SK-N-SH (cell line): ENCODE data around the gene ZNF148. TPM values are rescaled to one million over a fixed set of nuclear protein-coding genes. Genes with fewer than 3 reads are reported as not detected.

Source experiments
- CTCF ChIA-PET: fragments of 300-600, 350-600 bp; formaldehyde crosslinking; extraction: SDS; loops from one replicate; lab custom pipeline; 2021; lab: Yijun Ruan, JAX
- POLR2A ChIA-PET: fragments of 350-600 bp; sonication (Branson Sonifier 250); formaldehyde crosslinking; extraction: SDS; loops from one replicate; lab custom pipeline; 2020; ENCODE audit warnings: antibody characterized with exemption, inconsistent platforms; lab: Yijun Ruan, JAX
- DNase-seq: peaks from one replicate; pipeline ENCODE4 v3.0.0; 2012
- H2AFZ ChIP-seq: fragments of 200-600 bp; sonication (generic); 2 replicates; pipeline ENCODE4 v1.8.1; 2016; ENCODE audit warnings: antibody characterized with exemption, mild to moderate bottlenecking, low read depth
- H3F3A ChIP-seq: fragments of 200-600 bp; sonication (generic); replicated peaks from 2 replicates; pipeline ENCODE3; 2016; ENCODE audit warnings: antibody characterized with exemption, mild to moderate bottlenecking; ENCODE audit not compliant: insufficient read depth
- H3K27ac ChIP-seq, 2 experiments: fragments of 200-500 bp in 1 of 2; fragments of 200-600 bp in 1 of 2; sonication (Bioruptor generic) in 1 of 2; sonication (generic), shearing (Covaris generic) in 1 of 2; 2 replicates each; pipeline versions ENCODE4 v1.5.1 to v1.6.1; 2014 to 2016; ENCODE audit warnings: low read depth in 2 of 2, inconsistent platforms in 1 of 2, low read length in 1 of 2, mild to moderate bottlenecking in 1 of 2, mixed read lengths in 1 of 2
- H3K27me3 ChIP-seq: fragments of 200-600 bp; sonication (generic), shearing (Covaris generic); 2 replicates; pipeline ENCODE4 v1.6.1; 2016; ENCODE audit warnings: mixed run types; ENCODE audit not compliant: insufficient read depth
- H3K36me3 ChIP-seq, 2 experiments: fragments of 200-500 bp in 1 of 2; fragments of 200-600 bp in 1 of 2; sonication (Bioruptor generic) in 1 of 2; sonication (generic) in 1 of 2; replicated peaks in 1 of 2; 2 replicates each; pipeline versions ENCODE3 to v1.5.1; 2014 to 2016; ENCODE audit warnings: low read length in 1 of 2, mild to moderate bottlenecking in 1 of 2; ENCODE audit not compliant: insufficient read depth in 2 of 2, control insufficient read depth in 1 of 2
- H3K4me1 ChIP-seq, 2 experiments: fragments of 200-500 bp in 1 of 2; fragments of 200-600 bp in 1 of 2; sonication (Bioruptor generic) in 1 of 2; sonication (generic), shearing (Covaris generic) in 1 of 2; 2 replicates each; pipeline versions ENCODE4 v1.5.1 to v1.6.1; 2014 to 2016; ENCODE audit warnings: low read depth in 1 of 2, low read length in 1 of 2, mixed run types in 1 of 2; ENCODE audit not compliant: insufficient read depth in 2 of 2, control insufficient read depth in 1 of 2
- H3K4me2 ChIP-seq: fragments of 200-600 bp; sonication (generic), shearing (Covaris generic); 2 replicates; pipeline ENCODE4 v1.6.1; 2017; ENCODE audit warnings: mixed run types
- H3K4me3 ChIP-seq, 2 experiments: fragments of 200-500 bp in 1 of 2; fragments of 200-600 bp in 1 of 2; sonication (Bioruptor generic) in 1 of 2; sonication (generic), shearing (Covaris generic) in 1 of 2; 2 replicates each; pipeline versions ENCODE4 v1.5.1 to v1.8.1; 2014 to 2016; ENCODE audit warnings: low read depth in 2 of 2, inconsistent platforms in 1 of 2, low read length in 1 of 2, mild to moderate bottlenecking in 1 of 2, mixed read lengths in 1 of 2, moderate library complexity in 1 of 2
- H3K79me2 ChIP-seq: fragments of 200-600 bp; sonication (generic); 2 replicates; pipeline ENCODE4 v1.8.1; 2017; ENCODE audit warnings: mild to moderate bottlenecking; ENCODE audit not compliant: insufficient read depth
- H3K9ac ChIP-seq: fragments of 200-600 bp; sonication (generic); 2 replicates; pipeline ENCODE4 v1.6.1; 2017; ENCODE audit warnings: mixed run types
- H3K9me2 ChIP-seq: fragments of 200-600 bp; sonication (generic); 2 replicates; pipeline ENCODE4 v1.6.1; 2017; ENCODE audit warnings: mixed run types
- H3K9me3 ChIP-seq: fragments of 200-600 bp; sonication (generic); 2 replicates; pipeline ENCODE4 v1.6.1; 2017; ENCODE audit warnings: mixed run types, mild to moderate bottlenecking, moderate library complexity
- H4K20me1 ChIP-seq: fragments of 200-600 bp; sonication (generic); 2 replicates; pipeline ENCODE4 v1.6.1; 2017; ENCODE audit warnings: mild to moderate bottlenecking, mixed run types; ENCODE audit not compliant: insufficient read depth
- ELF1 ChIP-seq: IDR thresholded peaks from 2 replicates; pipeline ENCODE4 v1.4.0; 2012
- EP300 ChIP-seq, 2 experiments: IDR thresholded peaks; 2 replicates each; pipeline versions ENCODE4 v1.4.0 to v1.6.1; 2012; ENCODE audit warnings: borderline replicate concordance in 1 of 2, low read depth in 1 of 2, low read length in 1 of 2
- FOSL2 ChIP-seq: IDR thresholded peaks from 2 replicates; pipeline ENCODE4 v1.4.0; 2012; ENCODE audit warnings: low read depth, mild to moderate bottlenecking, moderate library complexity, borderline replicate concordance
- FOXM1 ChIP-seq: IDR thresholded peaks from 2 replicates; pipeline ENCODE4 v1.4.0; 2012; ENCODE audit warnings: low read depth, mild to moderate bottlenecking
- GABPA ChIP-seq: IDR thresholded peaks from 2 replicates; pipeline ENCODE4 v1.4.0; 2012; ENCODE audit warnings: low read depth, mild to moderate bottlenecking
- GATA2 ChIP-seq: sonication (generic); formaldehyde crosslinking; IDR thresholded peaks from 2 replicates; pipeline ENCODE4 v1.5.0; 2020; ENCODE audit warnings: mild to moderate bottlenecking, missing genetic modification reagents
- JUND ChIP-seq: IDR thresholded peaks from 2 replicates; pipeline ENCODE4 v1.4.0; 2012
- MXI1 ChIP-seq: IDR thresholded peaks from 2 replicates; pipeline ENCODE4 v1.6.1; 2012; ENCODE audit warnings: mild to moderate bottlenecking, low read depth, low read length, improper control_type of control experiment
- NFIC ChIP-seq: IDR thresholded peaks from 2 replicates; pipeline ENCODE4 v1.4.0; 2012; ENCODE audit warnings: borderline replicate concordance
- NRF1 ChIP-seq: IDR thresholded peaks from 2 replicates; pipeline ENCODE4 v1.6.1; 2012; ENCODE audit warnings: low read depth, mild to moderate bottlenecking, low read length
- REST ChIP-seq: IDR thresholded peaks from 2 replicates; pipeline ENCODE4 v1.6.1; 2012; ENCODE audit warnings: mild to moderate bottlenecking, low read depth, low read length, moderate library complexity
- RFX5 ChIP-seq: IDR thresholded peaks from 2 replicates; pipeline ENCODE4 v1.6.1; 2012; ENCODE audit warnings: mild to moderate bottlenecking, improper control_type of control experiment, low read length
- SIN3A ChIP-seq: IDR thresholded peaks from 2 replicates; pipeline ENCODE4 v1.6.1; 2012; ENCODE audit warnings: low read depth, mild to moderate bottlenecking, low read length, moderate library complexity, borderline replicate concordance
- SMC3 ChIP-seq: IDR thresholded peaks from 2 replicates; pipeline ENCODE4 v1.6.1; 2012; ENCODE audit warnings: low read depth, low read length, improper control_type of control experiment
- TAF1 ChIP-seq: IDR thresholded peaks from 2 replicates; pipeline ENCODE4 v1.6.1; 2012; ENCODE audit warnings: low read depth, mild to moderate bottlenecking, low read length, moderate library complexity, borderline replicate concordance
- USF1 ChIP-seq: IDR thresholded peaks from 2 replicates; pipeline ENCODE4 v1.4.0; 2012; ENCODE audit warnings: low read depth, borderline replicate concordance
- WGBS: methylation state at CpG from one replicate; pipeline ENCODE4 v1.1.6; 2017; ENCODE audit warnings: low lambda C conversion rate; 5-methylcytosine and 5-hydroxymethylcytosine counted together
- polyA plus RNA-seq, 3 experiments: library from polyadenylated mRNA; depleted of rRNA; stranded (reverse); fragments of >200 nt; gene quantifications; 2 replicates each; pipeline ENCODE4 v1.2.3, GENCODE V29; 2012
- TF ChIP-seq, protein P1 (sequence below): IDR thresholded peaks from 2 replicates; pipeline ENCODE4 v1.4.0; 2012; ENCODE audit warnings: low read depth
- TF ChIP-seq, protein P2 (sequence below): fragments of 150-350 bp; IDR thresholded peaks from 2 replicates; pipeline ENCODE4 v1.6.1; 2017; ENCODE audit warnings: antibody characterized with exemption, low read length, low read depth, borderline replicate concordance
- TF ChIP-seq, protein P3 (sequence below): IDR thresholded peaks from 2 replicates; pipeline ENCODE4 v1.4.0; 2012; ENCODE audit warnings: low read depth, borderline replicate concordance

The ZNF148 gene
- polyA plus RNA-seq, 1 of the 3 experiments (the other 2 are of a cell fraction): 5.1 TPM

DNA sequence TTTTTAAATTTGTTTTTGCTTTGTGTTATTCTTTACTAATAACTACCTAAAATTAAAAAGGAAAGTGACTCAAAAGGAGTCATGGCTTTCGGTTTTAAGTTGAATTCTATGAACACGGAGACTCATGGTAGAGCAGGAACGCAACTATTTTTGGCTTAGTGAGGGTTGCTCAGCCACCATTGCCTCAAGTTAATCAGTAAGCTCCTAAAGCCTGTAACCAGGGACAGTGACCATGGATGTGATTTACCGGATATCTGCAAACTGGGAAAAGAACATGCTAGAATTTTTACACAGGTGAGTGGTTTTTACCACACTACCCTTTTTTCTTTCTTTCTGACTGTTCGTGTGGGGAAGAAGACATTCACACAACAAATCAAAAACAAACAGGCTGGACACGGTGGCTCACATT is 174.4 kb downstream of the ZNF148 start:
- 88% methylated on average over 6 of the region's 6 CpGs for WGBS
- no peaks in the 10 kb centered on the region; a peak in 1 of 4 replicates for H3K4me1 ChIP-seq
- no peak for DNase-seq
- no peaks in the 10 kb centered on the region for H3K9me3 ChIP-seq
- H4K20me1 ChIP-seq: no peaks in the 10 kb centered on the region
- H3K27me3 ChIP-seq: no peaks in the 10 kb centered on the region
- H3F3A ChIP-seq: no peaks in the 10 kb centered on the region
- no peaks in the 10 kb centered on the region for H3K9me2 ChIP-seq
- H3K9ac ChIP-seq: no peak overlapping the region
- H3K4me3 ChIP-seq: no peak overlapping the region
- ChIA-PET POLR2A (no interaction called here), CTCF (interaction anchor here (1.7 kb wide), 1 partner anchor 14 kb away, joined by 4 read pairs; no protein-coding TSS in a partner anchor)
- no peaks in the 10 kb centered on the region for H3K79me2 ChIP-seq
- TF ChIP-seq NFIC (no peak), SMC3 (no peak), FOSL2 (no peak), MXI1 (no peak), REST (no peak), GATA2 (no peak), SIN3A (no peak), USF1 (no peak), FOXM1 (no peak), RFX5 (no peak), ELF1 (no peak), JUND (no peak), TAF1 (no peak), GABPA (no peak), EP300 (IDR thresholded peaks at IDR 0.05; ENCODE audit: borderline replicate concordance in 1 of 2, low read depth in 1 of 2, low read length in 1 of 2) (no peak), NRF1 (no peak)
- TF ChIP-seq, protein P1, sequence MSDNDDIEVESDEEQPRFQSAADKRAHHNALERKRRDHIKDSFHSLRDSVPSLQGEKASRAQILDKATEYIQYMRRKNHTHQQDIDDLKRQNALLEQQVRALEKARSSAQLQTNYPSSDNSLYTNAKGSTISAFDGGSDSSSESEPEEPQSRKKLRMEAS: no peak
- TF ChIP-seq, protein P2, sequence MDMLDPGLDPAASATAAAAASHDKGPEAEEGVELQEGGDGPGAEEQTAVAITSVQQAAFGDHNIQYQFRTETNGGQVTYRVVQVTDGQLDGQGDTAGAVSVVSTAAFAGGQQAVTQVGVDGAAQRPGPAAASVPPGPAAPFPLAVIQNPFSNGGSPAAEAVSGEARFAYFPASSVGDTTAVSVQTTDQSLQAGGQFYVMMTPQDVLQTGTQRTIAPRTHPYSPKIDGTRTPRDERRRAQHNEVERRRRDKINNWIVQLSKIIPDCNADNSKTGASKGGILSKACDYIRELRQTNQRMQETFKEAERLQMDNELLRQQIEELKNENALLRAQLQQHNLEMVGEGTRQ: no peak
- TF ChIP-seq, protein P3, sequence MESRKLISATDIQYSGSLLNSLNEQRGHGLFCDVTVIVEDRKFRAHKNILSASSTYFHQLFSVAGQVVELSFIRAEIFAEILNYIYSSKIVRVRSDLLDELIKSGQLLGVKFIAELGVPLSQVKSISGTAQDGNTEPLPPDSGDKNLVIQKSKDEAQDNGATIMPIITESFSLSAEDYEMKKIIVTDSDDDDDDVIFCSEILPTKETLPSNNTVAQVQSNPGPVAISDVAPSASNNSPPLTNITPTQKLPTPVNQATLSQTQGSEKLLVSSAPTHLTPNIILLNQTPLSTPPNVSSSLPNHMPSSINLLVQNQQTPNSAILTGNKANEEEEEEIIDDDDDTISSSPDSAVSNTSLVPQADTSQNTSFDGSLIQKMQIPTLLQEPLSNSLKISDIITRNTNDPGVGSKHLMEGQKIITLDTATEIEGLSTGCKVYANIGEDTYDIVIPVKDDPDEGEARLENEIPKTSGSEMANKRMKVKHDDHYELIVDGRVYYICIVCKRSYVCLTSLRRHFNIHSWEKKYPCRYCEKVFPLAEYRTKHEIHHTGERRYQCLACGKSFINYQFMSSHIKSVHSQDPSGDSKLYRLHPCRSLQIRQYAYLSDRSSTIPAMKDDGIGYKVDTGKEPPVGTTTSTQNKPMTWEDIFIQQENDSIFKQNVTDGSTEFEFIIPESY: no peak
- no peak overlapping the region for H2AFZ ChIP-seq
- no peak overlapping the region for H3K4me2 ChIP-seq
- no peak overlapping the region for H3K27ac ChIP-seq
- no peaks in the 10 kb centered on the region for H3K36me3 ChIP-seq
